Measurements from ENCODE around the gene CERS4.

DNA sequence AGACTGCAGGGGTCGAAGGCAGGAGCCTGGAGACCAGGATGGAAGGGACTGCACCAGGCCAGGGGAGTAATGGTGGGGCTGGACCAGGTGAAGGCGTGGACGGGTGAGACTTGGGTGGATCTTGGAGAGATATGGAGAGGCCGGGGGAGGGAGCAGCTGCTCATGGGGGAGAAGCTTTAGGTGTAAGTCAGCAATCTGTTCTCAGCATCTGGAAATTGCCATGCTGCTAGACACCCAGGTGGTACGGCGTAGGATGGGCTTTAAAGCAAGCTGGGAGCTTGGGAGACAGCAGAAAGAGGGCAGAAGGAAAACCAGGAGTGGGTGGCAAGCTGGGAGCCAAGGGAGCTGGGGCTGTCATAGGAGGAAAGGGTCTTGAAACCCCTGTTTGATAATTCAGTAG is 3.0 kb downstream of the CERS4 start:
- no peak for TF ChIP-seq SMC3 (IDR thresholded peaks at IDR 0.05; ENCODE audit: low read depth, low read length)
- no peak for TF ChIP-seq CTCF (IDR thresholded peaks at IDR 0.05)
- TF ChIP-seq TAF1 (IDR thresholded peaks at IDR 0.05; ENCODE audit: borderline replicate concordance, low read depth, low read length) = no peak
- no peak for TF ChIP-seq POLR2AphosphoS5 (IDR thresholded peaks at IDR 0.05; ENCODE audit: low read depth, low read length)
- TF ChIP-seq GABPA (IDR thresholded peaks at IDR 0.05; ENCODE audit: low read depth) = no peak
- TF ChIP-seq CHD2 (IDR thresholded peaks at IDR 0.05; ENCODE audit: low read length, partially characterized antibody) = no peak
- TF ChIP-seq TCF12 (IDR thresholded peaks at IDR 0.05) = no peak
- no peak for TF ChIP-seq YY1 (IDR thresholded peaks at IDR 0.05; ENCODE audit: low read depth)
